Central memory CD8-positive, alpha-beta T cell (primary cell): ENCODE data around the gene IFNL3.
"Not testable (repeated sequence)": the region's sequence is repeated elsewhere in the genome, so short reads cannot be mapped to it uniquely, and the experiment has no call there.

ENCODE experiments used
- ATAC-seq: fragments of 150-1000 bp; cut with Tn5 transposase; replicated peaks from 2 replicates; pipeline ENCODE4 v1.10.0; 2022; ENCODE audit warnings: mild to moderate bottlenecking, moderate FRiP score, moderate number of reproducible peaks; ENCODE audit not compliant: poor library complexity, severe bottlenecking; ENCODE audit errors: extremely low read depth
- DNase-seq, 2 donors: peaks; one replicate each; pipeline ENCODE4 v3.0.0; 2021; ENCODE audit warnings: low spot score in 2 of 2
- H3K27ac Mint-ChIP-seq: one replicate; pipeline ENCODE4 v1.8.0; 2022; ENCODE audit warnings: low read depth, mild to moderate bottlenecking, moderate library complexity, mixed read lengths
- H3K27me3 Mint-ChIP-seq: one replicate; pipeline ENCODE4 v1.8.0; 2022; ENCODE audit warnings: mixed read lengths
- H3K36me3 Mint-ChIP-seq: one replicate; pipeline ENCODE4 v1.8.0; 2022; ENCODE audit warnings: mild to moderate bottlenecking, moderate library complexity, mixed read lengths; ENCODE audit not compliant: insufficient read depth
- H3K4me1 Mint-ChIP-seq: one replicate; pipeline ENCODE4 v1.8.0; 2022; ENCODE audit warnings: mixed read lengths
- H3K4me3 Mint-ChIP-seq: one replicate; pipeline ENCODE4 v1.8.0; 2022; ENCODE audit warnings: mild to moderate bottlenecking, moderate library complexity, mixed read lengths
- H3K9me3 Mint-ChIP-seq: one replicate; pipeline ENCODE4 v1.8.0; 2022; ENCODE audit warnings: mixed read lengths

IFNL3 gene

GRCh38 chr19:39244410-39245100 is at the start of gene IFNL3:
Gene IFNL3 (minus strand): TSS chr19:39245006. CDS start chr19:39244967, 39 bp downstream.
- not testable (repeated sequence) for H3K27ac Mint-ChIP-seq, DNase-seq, H3K4me1 Mint-ChIP-seq, H3K9me3 Mint-ChIP-seq, ATAC-seq, H3K27me3 Mint-ChIP-seq, H3K36me3 Mint-ChIP-seq, H3K4me3 Mint-ChIP-seq

- no peak for DNase-seq
- no peak overlapping the region for H3K4me3 Mint-ChIP-seq
- H3K36me3 Mint-ChIP-seq = peaks cover 4% of the 10 kb centered on the region
- no peaks in the 10 kb centered on the region for H3K27me3 Mint-ChIP-seq
- ATAC-seq = no peak
- H3K4me1 Mint-ChIP-seq = peaks cover 24% of the 10 kb centered on the region
- H3K9me3 Mint-ChIP-seq = no peaks in the 10 kb centered on the region
- no peak overlapping the region for H3K27ac Mint-ChIP-seq
These were observed 48.6 kb upstream of the IFNL3 start for GRCh38 chr19:39293394-39293793.

GRCh38 chr19:39284032-39284431 is 39.2 kb upstream of the IFNL3 start:
- H3K27ac Mint-ChIP-seq = no peak overlapping the region
- H3K4me3 Mint-ChIP-seq = no peak overlapping the region
- H3K9me3 Mint-ChIP-seq = no peaks in the 10 kb centered on the region
- ATAC-seq (no peak), DNase-seq (no peak)
- no peaks in the 10 kb centered on the region for H3K27me3 Mint-ChIP-seq
- H3K36me3 Mint-ChIP-seq = peaks cover 4% of the 10 kb centered on the region
- H3K4me1 Mint-ChIP-seq = no peaks in the 10 kb centered on the region

- no peak overlapping the region for H3K4me3 Mint-ChIP-seq
- no peaks in the 10 kb centered on the region for H3K27me3 Mint-ChIP-seq
- ATAC-seq (no peak), DNase-seq (no peak)
- peaks cover 2% of the 10 kb centered on the region for H3K36me3 Mint-ChIP-seq
- no peaks in the 10 kb centered on the region for H3K9me3 Mint-ChIP-seq
- H3K27ac Mint-ChIP-seq = no peak overlapping the region
- H3K4me1 Mint-ChIP-seq = peaks cover 5% of the 10 kb centered on the region
These were observed 37.2 kb upstream of the IFNL3 start for GRCh38 chr19:39282021-39282420.

- Mint-ChIP-seq H3K4me1 (peaks cover 5% of the 10 kb centered on the region), H3K4me3 (no peak overlapping the region), H3K27me3 (no peaks in the 10 kb centered on the region), H3K27ac (no peak overlapping the region), H3K9me3 (no peaks in the 10 kb centered on the region), H3K36me3 (no peaks in the 10 kb centered on the region)
- ATAC-seq (no peak), DNase-seq (no peak)
These were observed 32.8 kb upstream of the IFNL3 start for GRCh38 chr19:39277598-39277997.

DNA sequence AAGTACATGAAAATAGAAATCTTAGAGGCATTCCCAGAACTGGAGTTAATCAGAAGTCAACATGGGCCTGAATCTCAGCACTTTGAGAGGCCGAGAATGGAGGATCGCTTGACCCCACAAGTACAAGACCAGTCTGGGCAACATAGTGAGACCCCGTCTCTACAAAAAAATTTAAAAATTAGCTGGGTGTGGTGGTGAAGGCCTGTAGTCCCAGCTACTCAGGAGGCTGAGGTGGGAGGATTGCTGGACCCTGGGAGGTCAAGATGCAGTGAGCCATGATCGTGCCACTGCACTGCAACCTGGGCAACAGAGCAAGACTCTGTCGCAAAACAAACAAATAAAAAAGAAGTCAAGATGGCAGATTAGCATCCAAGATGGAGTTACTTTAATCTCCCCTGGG is 31.9 kb upstream of the IFNL3 start:
- DNase-seq (no peak), ATAC-seq (no peak)
- Mint-ChIP-seq H3K9me3 (no peaks in the 10 kb centered on the region), H3K27me3 (no peaks in the 10 kb centered on the region), H3K36me3 (no peaks in the 10 kb centered on the region), H3K27ac (no peak overlapping the region), H3K4me3 (no peak overlapping the region), H3K4me1 (peaks cover 5% of the 10 kb centered on the region)

DNA sequence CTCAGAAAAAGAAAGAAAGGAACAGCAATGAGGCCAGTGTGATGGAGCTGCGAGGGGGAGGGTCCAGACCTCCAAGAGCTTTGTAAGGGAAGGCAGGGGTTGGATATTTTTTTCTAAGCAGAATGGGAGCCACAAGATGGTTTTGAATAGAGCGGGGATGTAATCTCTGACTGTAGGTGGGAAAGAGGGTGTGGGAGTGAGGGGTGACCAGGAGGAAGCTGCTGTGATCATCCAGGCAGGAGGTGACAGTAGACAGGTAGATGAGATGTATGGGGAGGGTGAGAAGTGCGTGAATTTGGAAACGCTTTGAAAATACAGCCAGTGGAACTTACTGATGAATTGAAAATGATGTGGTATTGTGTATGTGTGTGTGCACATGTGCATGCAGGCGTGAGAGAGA is 30.8 kb upstream of the IFNL3 start:
- no peaks in the 10 kb centered on the region for H3K9me3 Mint-ChIP-seq
- no peak for ATAC-seq
- H3K36me3 Mint-ChIP-seq = no peaks in the 10 kb centered on the region
- H3K4me1 Mint-ChIP-seq = peaks cover 5% of the 10 kb centered on the region
- no peak overlapping the region for H3K27ac Mint-ChIP-seq
- DNase-seq = no peak
- H3K4me3 Mint-ChIP-seq = no peak overlapping the region
- H3K27me3 Mint-ChIP-seq = peaks cover 8% of the 10 kb centered on the region

DNA sequence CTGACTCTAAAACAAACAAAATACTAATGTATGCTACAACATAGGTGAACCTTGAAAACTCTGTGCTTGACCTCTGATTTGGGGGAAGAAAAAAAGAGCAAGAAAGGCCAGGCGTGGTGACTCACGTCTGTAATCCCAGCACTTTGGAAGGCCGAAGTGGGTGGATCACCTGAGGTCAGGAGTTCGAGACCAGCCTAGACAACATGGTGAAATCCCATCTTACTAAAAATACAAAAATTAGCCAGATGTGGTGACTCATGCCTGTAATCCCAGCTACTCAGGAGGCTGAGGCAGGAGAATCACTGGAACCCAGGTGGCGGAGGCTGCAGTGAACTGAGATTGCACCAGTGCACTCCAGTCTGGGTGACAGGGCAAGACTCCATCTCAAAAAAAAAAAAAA is 29.1 kb upstream of the IFNL3 start:
- not testable (repeated sequence) for ATAC-seq, H3K27ac Mint-ChIP-seq, H3K9me3 Mint-ChIP-seq, DNase-seq, H3K36me3 Mint-ChIP-seq, H3K4me1 Mint-ChIP-seq, H3K4me3 Mint-ChIP-seq
- peaks cover 25% of the 10 kb centered on the region for H3K27me3 Mint-ChIP-seq

DNA sequence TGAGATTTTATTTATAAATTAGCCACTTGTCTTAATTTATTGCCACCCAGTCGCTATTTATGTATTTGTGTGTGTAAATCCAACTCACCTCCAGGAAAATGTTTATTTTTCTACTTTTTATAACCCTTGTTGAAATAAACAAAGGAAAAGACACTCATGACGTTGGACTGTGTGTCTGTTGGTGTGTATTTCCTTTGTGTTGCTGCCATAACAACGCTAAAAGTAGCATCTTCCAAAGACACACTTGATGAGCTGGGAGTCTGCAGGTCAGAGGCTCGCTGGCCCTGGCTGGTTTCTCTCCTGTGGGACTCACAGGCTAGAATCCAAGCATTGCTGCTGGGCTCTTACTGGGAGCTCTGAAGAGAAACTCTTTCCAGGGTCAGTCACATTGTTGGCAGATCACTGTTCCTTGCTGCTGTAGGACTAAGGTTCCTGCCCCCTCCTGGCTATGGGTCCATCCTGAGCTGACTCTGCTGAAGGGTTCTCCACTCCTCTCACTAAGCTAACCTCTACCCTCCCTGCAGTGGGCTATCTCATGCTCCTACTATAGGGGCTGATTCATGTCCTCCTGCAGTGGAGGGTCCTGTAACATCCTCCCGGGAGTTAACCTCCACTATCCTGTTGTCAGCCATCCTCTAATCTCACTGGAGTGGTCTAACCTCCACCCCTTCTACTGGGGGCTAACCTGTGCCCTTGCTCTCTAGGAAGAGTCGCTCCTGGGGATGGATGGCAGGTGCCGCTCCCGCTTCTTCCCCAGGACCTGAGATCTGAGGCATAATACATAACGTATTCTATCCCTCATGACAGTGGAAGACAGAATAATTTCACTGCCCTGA is 25.4 kb upstream of the IFNL3 start:
- Mint-ChIP-seq H3K27ac (no peak overlapping the region), H3K9me3 (no peaks in the 10 kb centered on the region), H3K36me3 (no peaks in the 10 kb centered on the region), H3K4me3 (no peak overlapping the region), H3K27me3 (peaks cover 27% of the 10 kb centered on the region), H3K4me1 (no peaks in the 10 kb centered on the region)
- DNase-seq (no peak), ATAC-seq (no peak)

GRCh38 chr19:39269369-39269768 is 24.6 kb upstream of the IFNL3 start:
- H3K36me3 Mint-ChIP-seq, ATAC-seq, DNase-seq, H3K27ac Mint-ChIP-seq, H3K4me3 Mint-ChIP-seq, H3K9me3 Mint-ChIP-seq, H3K4me1 Mint-ChIP-seq: not testable (repeated sequence)
- peaks cover 33% of the 10 kb centered on the region for H3K27me3 Mint-ChIP-seq

GRCh38 chr19:39268531-39269223 is 23.9 kb upstream of the IFNL3 start:
- H3K4me3 Mint-ChIP-seq, ATAC-seq, H3K9me3 Mint-ChIP-seq, H3K4me1 Mint-ChIP-seq, H3K36me3 Mint-ChIP-seq, H3K27ac Mint-ChIP-seq, DNase-seq: not testable (repeated sequence)
- peaks cover 40% of the 10 kb centered on the region for H3K27me3 Mint-ChIP-seq

DNA sequence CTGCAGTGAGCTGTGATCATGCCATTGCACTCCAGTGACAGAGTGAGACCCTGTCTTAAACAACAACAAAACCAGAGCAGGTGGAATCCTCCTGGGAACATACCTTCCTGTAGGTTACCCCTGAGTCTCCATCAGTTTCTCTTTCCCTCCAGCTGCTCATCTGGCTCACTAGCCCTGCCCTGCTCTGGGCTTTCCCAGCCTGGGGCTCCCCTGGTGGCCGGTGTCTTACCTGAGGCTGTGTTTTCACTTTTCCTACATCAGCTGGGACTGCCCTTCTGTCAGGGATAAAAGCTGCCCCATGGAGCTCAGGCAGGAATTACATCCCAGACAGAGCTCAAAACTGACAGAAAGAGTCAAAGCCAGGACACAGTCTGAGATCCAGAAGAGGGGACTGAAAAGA is 23.3 kb upstream of the IFNL3 start, which contains the start of gene IFNL2:
Gene IFNL2 (plus strand): TSS at position 312 of the 400 bp plus-strand sequence. CDS start 173 bp downstream, outside the sequence.
- H3K9me3 Mint-ChIP-seq, H3K4me3 Mint-ChIP-seq, DNase-seq, H3K36me3 Mint-ChIP-seq, H3K4me1 Mint-ChIP-seq, H3K27ac Mint-ChIP-seq: not testable (repeated sequence)
- peak; percentile 68 for ATAC-seq
- peaks cover 46% of the 10 kb centered on the region for H3K27me3 Mint-ChIP-seq
